Glutamatergic neuron (in vitro differentiated cells): ENCODE measurements around the gene MYL6B. TPM values are rescaled to one million over a fixed set of nuclear protein-coding genes. Genes with fewer than 3 reads are reported as not detected.

Experiments
- DNase-seq: peaks from one replicate; pipeline ENCODE4 v3.0.0; 2022
- H3K27ac Mint-ChIP-seq: one replicate; pipeline ENCODE4 v1.8.0; 2020; ENCODE audit warnings: mild to moderate bottlenecking, mixed read lengths, inconsistent platforms; ENCODE audit not compliant: unreplicated experiment
- H3K27me3 Mint-ChIP-seq: one replicate; pipeline ENCODE4 v1.8.0; 2020; ENCODE audit warnings: mild to moderate bottlenecking, moderate library complexity, mixed read lengths, inconsistent platforms; ENCODE audit not compliant: unreplicated experiment
- H3K36me3 Mint-ChIP-seq: one replicate; pipeline ENCODE4 v1.8.0; 2020; ENCODE audit warnings: mild to moderate bottlenecking, mixed read lengths, inconsistent platforms; ENCODE audit not compliant: unreplicated experiment
- H3K4me1 Mint-ChIP-seq: one replicate; pipeline ENCODE4 v1.8.0; 2020; ENCODE audit warnings: mild to moderate bottlenecking, low read depth, mixed read lengths, inconsistent platforms; ENCODE audit not compliant: unreplicated experiment
- H3K4me3 Mint-ChIP-seq: one replicate; pipeline ENCODE4 v1.8.0; 2020; ENCODE audit warnings: mild to moderate bottlenecking, mixed read lengths, inconsistent platforms; ENCODE audit not compliant: unreplicated experiment
- H3K9me3 Mint-ChIP-seq: one replicate; pipeline ENCODE4 v1.8.0; 2020; ENCODE audit warnings: mild to moderate bottlenecking, moderate library complexity, mixed read lengths, inconsistent platforms; ENCODE audit not compliant: unreplicated experiment
- CTCF ChIP-seq: fragments of 200-600 bp; sonication (generic); IDR thresholded peaks from one replicate; pipeline ENCODE4 v1.5.0; 2021; ENCODE audit not compliant: partially characterized antibody, unreplicated experiment
- total RNA-seq: library from RNA; stranded (reverse); fragmentation: NEBNext Ultra II Directional; extraction: Animal tissue kit (Norgen Biotek cat#: 25700); gene quantifications from one replicate; pipeline ENCODE4 v1.2.1, GENCODE V29; 2021; ENCODE audit not compliant: unreplicated experiment

MYL6B gene
- total RNA-seq, 1 donor from 2014 or later: 232 TPM

GRCh38 chr12:56197921-56198635, 45.7 kb downstream of the MYL6B start:
- Mint-ChIP-seq H3K27me3 (peaks cover 4% of the 10 kb centered on the region), H3K9me3 (peaks cover 1% of the 10 kb centered on the region), H3K27ac (no peak overlapping the region), H3K4me1 (no peaks in the 10 kb centered on the region), H3K4me3 (no peak overlapping the region), H3K36me3 (no peaks in the 10 kb centered on the region)
- no peak for DNase-seq
- no peak for TF ChIP-seq CTCF

- Mint-ChIP-seq H3K4me1 (no peaks in the 10 kb centered on the region), H3K9me3 (peaks cover 1% of the 10 kb centered on the region), H3K27ac (no peak overlapping the region), H3K36me3 (no peaks in the 10 kb centered on the region), H3K27me3 (no peaks in the 10 kb centered on the region), H3K4me3 (no peak overlapping the region)
- DNase-seq: no peak
- no peak for TF ChIP-seq CTCF
Measured at GRCh38 chr12:56198836-56199235, 46.4 kb downstream of the MYL6B start.

GRCh38 chr12:56202366-56202765, 50.0 kb downstream of the MYL6B start:
- no peak for TF ChIP-seq CTCF

GRCh38 chr12:56202838-56203237, 50.5 kb downstream of the MYL6B start:
- H3K4me1 Mint-ChIP-seq: no peaks in the 10 kb centered on the region
- H3K9me3 Mint-ChIP-seq: no peaks in the 10 kb centered on the region
- H3K4me3 Mint-ChIP-seq: no peak overlapping the region
- no peak for TF ChIP-seq CTCF
- DNase-seq: no peak
- H3K36me3 Mint-ChIP-seq: peaks cover 5% of the 10 kb centered on the region
- H3K27me3 Mint-ChIP-seq: no peaks in the 10 kb centered on the region
- H3K27ac Mint-ChIP-seq: no peak overlapping the region

More at GRCh38 chr12:56202366-56202765, 50.0 kb downstream of the MYL6B start:
- H3K4me1 Mint-ChIP-seq: no peaks in the 10 kb centered on the region
- H3K27me3 Mint-ChIP-seq: no peaks in the 10 kb centered on the region
- DNase-seq: no peak
- H3K27ac Mint-ChIP-seq: no peak overlapping the region
- peaks cover 1% of the 10 kb centered on the region for H3K9me3 Mint-ChIP-seq
- peaks cover 3% of the 10 kb centered on the region for H3K36me3 Mint-ChIP-seq
- no peak overlapping the region for H3K4me3 Mint-ChIP-seq

GRCh38 chr12:56204275-56204674, 51.9 kb downstream of the MYL6B start:
- H3K36me3 Mint-ChIP-seq: peaks cover 5% of the 10 kb centered on the region
- no peak for TF ChIP-seq CTCF
- H3K27ac Mint-ChIP-seq: no peak overlapping the region
- H3K4me1 Mint-ChIP-seq: no peaks in the 10 kb centered on the region
- DNase-seq: no peak
- H3K9me3 Mint-ChIP-seq: no peaks in the 10 kb centered on the region
- H3K27me3 Mint-ChIP-seq: no peaks in the 10 kb centered on the region
- H3K4me3 Mint-ChIP-seq: peak overlapping the region; percentile 17
